Umbilical cord (tissue), 2 donors: ENCODE measurements around the gene PPM1L. TPM values are rescaled to one million over a fixed set of nuclear protein-coding genes. Genes with fewer than 3 reads are reported as not detected.

Experiments used
- DNase-seq: peaks from one replicate; pipeline ENCODE4 v3.0.0-alpha.2; 2015; ENCODE audit warnings: low spot score
- total RNA-seq: library from RNA; depleted of rRNA; stranded (reverse); fragments of >200 nt; gene quantifications from one replicate; pipeline ENCODE4 v1.2.3, GENCODE V29; 2014; ENCODE audit warnings: low replicate concordance; ENCODE audit not compliant: insufficient read depth

Gene PPM1L
- total RNA-seq, 1 donor from 2014 or later: 10.1 TPM

GRCh38 chr3:161083131-161083530, 327.1 kb downstream of the PPM1L start:
- no peak for DNase-seq

GRCh38 chr3:161084277-161084676, 328.2 kb downstream of the PPM1L start:
- DNase-seq: no peak

- DNase-seq: peak; percentile 53
These were observed 337.9 kb downstream of the PPM1L start for GRCh38 chr3:161093895-161094294.

- no peak for DNase-seq
These were observed 340.8 kb downstream of the PPM1L start for GRCh38 chr3:161096771-161097367.

- no peak for DNase-seq
These were observed 345.0 kb downstream of the PPM1L start for GRCh38 chr3:161100994-161101393.

- peak; percentile 23 for DNase-seq
These were observed 345.6 kb downstream of the PPM1L start for GRCh38 chr3:161101609-161102008.

- no peak for DNase-seq
These were observed 347.9 kb downstream of the PPM1L start for GRCh38 chr3:161103776-161104385.

- peak; percentile 81 for DNase-seq
These were observed 348.8 kb downstream of the PPM1L start, which contains the start of gene B3GALNT1 for GRCh38 chr3:161104561-161105551. B3GALNT1 (minus strand) TSS chr3:161105349; CDS start chr3:161086754, 18,595 bp downstream.

- DNase-seq: peak; percentile 9
These were observed 351.3 kb downstream of the PPM1L start for GRCh38 chr3:161107311-161107710.

- DNase-seq: no peak
These were observed 352.8 kb downstream of the PPM1L start for GRCh38 chr3:161108840-161109239.

- DNase-seq: no peak
These were observed 361.6 kb downstream of the PPM1L start for GRCh38 chr3:161117646-161118045.

- DNase-seq: no peak
These were observed 370.5 kb downstream of the PPM1L start for GRCh38 chr3:161126495-161126894.

Other genes with a start within 250 kb of the PPM1L start
- 29.9 TPM for gene KPNA4, start 190.7 kb upstream of the PPM1L start, total RNA-seq
- 1.9 TPM for gene ARL14, start 79.1 kb upstream of the PPM1L start, total RNA-seq